HG02840 (cell line): ENCODE measurements around the gene NECTIN1.

Experiments used
- ATAC-seq: cut with Tn5 transposase; IDR thresholded peaks from one replicate; pipeline ENCODE4 v1.9.1; 2021; ENCODE audit warnings: mild to moderate bottlenecking, moderate library complexity, moderate number of reproducible peaks; ENCODE audit not compliant: unreplicated experiment, low FRiP score

The NECTIN1 gene

DNA sequence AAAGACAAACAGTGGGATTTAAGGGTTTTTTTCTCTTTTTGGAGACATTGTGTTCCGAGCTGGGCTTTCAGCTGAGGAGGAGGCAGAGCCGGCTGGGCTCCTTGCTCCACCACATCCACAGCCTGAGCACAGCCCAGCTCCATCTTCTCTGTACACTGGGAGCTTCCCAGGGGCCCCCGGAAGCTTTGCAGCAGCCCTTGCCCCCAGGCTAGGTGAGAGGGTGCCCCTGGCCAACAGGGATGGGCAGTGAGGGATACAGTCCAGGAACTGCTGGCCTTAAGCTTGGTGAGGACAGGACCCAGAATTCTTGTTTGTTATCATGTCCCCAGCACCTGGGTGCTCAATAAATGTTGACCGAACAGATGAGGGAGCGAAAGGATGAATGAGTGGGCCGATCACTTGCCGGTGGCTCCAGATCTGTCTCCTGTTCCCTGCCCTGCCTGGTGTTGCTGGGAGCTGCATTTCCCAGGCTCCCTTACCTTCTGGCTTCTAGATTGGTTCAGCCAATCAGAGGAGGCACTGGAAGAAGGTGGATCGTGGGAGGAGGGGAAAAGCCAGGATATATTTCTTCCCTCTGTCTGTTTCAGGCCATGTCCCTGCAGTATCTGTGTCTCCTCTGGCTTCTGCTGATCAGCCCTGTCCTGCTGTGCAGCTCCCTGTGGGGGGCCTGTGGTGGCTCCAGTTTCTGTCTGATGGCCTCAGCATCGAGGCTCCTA is 26.5 kb upstream of the NECTIN1 start:
- ATAC-seq: no peak

DNA sequence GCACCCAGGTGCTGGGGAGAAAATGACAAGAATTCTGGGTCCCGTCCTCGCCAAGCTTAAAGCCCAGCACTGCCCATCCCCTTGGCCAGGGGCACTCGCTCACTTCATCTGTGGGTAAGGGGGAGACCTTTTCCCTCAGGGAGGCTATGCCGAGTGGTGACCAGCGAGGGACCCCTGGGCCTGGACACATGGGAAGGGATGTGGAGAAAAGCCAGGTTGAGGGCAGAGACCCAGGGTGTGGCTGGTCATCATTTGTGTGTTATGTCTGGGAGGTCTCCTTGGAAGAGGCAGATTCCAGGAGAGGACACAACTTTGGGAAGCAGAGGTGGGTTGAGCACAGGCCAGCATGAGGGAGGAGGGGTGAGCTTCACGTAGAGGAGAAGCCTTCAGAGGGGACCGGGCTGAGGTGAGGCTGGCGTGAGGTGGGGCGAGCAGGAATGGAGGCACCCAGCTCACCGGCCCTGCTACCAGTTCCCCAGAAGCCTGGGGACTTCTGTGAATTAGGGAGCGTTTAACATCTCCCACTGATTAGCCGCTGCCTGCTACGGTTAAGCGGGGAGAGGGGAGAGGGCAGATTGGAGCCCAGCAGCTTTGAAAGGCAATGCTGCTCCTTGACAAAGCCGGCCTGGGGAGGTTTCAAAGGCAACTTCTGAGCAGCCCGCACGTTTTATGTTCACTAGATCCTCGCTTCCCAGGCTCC is 25.8 kb upstream of the NECTIN1 start:
- ATAC-seq: no peak

DNA sequence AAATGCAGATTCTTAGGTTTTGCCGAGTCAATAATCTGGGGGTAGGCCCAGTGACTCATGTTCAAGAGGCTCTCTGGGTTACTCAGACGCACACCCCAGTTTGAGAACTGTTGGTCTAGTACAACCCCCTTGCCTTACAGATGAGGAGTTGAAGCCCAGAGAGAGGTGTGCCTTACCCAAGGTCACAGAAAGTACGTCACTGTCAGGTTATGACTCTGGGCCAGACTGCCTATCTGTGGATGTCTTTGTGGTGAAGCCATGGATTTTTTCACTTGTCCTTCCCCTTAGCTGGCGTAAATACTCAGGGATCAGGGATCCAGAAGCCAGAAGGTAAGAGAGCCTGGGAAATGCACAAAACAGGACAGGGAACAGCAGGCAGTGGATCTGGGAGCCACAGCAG is 25.2 kb upstream of the NECTIN1 start:
- ATAC-seq: no peak

DNA sequence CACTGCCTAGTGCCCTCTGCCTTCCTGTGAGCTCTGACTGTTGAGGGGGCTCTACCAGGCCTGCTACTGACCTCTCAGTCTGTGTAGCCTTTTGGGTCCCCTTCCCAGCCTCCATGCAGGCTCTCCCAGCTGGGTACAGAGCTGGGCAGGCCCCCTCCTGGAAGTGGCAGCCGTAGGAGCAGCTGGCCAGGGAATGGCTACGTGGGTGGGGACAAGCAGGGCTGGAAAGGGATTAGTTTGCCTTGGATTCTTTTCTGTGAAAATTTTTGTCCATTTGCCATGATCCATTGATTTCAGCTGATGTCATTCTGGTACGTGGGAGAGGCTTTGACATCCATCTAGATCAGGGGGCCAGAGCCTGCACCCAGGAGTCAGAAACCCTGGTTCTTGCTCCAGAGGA is 23.9 kb upstream of the NECTIN1 start:
- ATAC-seq: no peak

DNA sequence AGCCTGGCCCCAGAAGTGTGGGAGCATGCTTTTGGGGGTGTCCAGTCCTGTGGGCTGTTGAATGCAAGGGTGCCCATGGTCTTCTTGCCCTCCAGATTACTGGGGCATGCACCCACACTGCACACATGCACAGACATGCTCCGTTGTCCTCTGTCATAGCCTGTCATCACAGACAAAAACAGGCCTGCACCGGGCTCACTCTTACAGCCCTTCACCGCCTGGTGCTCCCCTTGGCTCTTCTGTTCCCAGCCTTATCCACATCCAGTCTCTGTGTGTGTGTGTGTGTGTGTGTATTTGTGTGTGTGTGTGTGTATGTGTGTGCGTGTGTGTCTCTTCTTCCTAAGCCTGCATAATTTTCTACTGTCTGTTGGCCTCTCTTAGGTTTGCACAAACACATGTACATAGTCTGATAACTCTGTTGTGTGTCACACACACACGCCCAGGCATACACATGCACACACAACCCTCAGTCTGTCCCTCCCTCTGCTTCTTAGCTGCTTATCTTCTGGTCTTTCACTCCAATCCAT is 23.4 kb upstream of the NECTIN1 start:
- no peak for ATAC-seq

DNA sequence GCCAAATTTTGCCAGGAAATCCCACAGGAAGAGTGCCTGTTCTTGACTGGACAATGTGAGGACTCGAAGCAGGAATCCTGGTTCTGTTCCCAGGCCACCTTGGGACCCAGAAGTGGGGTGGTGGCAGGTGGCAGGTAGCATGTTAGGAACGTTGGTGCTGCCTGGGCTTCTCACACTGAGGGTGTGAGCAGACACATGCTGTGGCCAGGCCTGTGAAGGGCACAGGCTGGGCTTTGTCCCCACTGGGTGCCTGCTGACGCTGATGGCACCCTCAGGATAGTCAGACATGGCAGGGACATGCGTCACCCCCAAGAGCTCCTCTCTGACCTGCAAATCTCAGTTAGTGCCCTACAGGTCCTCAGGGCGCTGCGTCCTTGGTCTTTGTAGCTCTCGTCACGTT is 21.1 kb upstream of the NECTIN1 start:
- ATAC-seq: no peak

DNA sequence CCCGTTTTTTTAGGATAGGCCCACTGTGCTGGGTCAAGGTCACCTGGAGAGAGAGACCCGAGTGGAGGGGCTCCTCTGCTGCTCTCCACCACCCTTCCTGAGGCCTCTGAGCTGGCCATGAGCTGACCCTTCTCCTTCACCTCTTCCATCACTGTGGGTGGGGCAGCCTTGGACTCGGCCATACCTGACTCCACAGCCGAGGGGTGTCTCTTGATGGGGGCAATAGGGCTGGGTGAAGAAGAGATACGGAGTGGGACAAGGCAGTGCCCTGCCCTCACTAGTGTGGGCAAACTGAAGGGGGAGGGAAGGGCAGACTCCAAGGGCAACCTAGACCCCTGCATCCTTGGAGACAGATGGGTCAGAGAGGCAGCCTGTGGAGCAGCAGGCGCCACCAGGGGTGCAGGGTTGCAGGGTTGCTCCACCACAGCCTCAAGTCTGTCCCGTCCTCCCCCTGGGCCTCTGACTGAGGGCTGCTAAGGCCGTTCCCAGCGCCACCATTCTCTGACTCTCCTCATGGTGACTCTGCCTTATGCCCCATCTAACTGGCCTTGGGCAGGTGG is 20.1 kb upstream of the NECTIN1 start:
- no peak for ATAC-seq

DNA sequence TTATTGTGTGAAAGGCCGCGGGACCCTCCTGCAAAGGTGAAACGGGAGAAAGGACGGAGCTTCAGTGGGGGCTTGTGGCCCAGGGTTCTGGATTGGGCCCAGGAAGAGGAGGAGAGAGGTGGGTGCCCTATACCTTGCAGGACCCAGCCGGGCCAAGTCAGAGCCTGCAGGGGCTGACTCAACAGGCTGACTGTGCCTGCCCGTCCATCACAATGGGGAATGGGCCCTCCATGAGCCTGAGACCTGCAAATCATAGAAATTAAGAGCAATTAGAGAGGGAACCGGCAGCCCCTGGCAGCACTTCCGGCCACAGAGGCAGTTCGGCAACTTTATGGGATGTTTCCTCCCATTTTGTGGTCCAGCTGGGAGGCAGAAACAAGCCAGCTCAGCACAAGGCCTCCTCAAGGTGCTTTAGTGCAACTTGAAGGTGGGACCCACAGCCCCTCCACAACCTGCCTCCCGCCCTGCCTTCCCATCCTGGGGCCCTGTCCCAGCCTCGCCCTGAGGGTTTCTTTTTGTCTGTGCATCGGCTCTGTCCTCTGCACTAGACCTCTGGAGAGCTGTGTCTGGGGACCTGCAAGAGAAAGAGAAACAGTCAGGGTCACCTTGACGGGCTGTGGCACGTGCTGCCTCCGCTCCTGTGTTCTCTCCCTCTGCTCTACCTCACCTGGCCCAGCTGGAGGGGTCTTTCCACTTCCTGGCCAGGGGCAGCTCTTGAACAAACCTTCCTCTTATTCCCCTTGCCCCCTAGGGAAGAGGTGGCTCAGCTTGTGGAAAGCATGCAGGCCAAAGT is 19.1 kb upstream of the NECTIN1 start:
- no peak for ATAC-seq

DNA sequence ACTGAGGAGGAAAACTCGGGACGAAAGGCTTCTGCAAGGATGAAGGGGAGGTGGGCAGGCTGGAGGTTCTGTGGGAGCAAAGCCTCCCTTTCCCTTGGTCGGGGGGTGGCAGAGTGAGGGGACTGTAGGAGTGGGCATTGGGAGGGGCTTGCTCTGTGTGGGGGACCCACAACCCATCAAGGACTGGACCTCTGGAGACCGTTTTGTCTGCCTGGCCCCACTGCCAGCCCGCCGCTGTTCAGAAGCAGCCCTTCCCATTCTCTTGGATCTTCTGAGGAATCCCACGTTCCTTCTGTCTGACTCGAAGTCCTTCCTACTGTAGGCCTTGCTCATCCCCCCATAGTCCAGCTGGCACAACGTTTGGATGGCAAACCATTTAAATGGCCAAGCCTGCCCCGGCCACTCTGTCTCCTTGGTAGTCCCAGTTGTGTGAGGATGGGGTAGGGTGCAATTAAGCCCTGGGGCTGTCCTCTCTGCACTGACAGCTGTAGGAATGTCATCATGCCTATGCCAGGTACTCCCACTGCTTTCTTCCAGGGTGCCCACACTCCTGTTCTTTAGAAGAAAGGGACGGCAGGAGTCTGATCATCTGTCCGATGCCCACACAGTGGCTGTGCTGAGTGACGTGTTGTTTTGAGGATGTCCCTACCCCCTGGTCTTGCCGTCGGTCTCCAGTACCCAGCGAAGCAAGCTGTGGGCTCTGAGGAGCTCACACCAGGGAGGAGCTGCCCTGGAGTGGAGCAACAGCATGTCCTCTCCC is 17.0 kb upstream of the NECTIN1 start:
- no peak for ATAC-seq

DNA sequence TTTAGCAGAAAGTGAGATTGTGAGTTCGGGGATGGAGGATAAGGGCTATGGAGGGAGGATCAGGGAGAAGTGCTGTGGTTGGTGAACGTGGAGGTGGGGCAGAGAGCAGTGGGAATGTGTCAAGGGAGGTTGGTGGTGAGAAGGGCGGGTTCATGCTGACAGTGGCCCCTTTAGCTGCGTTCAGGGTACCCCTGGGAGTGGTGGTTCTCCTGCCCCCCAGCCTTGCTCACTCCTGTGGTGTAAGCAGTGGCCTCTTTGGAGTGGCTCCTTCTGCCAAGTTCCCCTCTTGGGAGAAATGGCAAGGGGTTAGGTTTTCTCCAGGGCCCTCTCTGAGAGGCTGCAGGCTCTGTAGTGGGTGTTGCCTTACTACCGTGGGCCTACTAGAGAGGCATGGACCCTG is 16.1 kb upstream of the NECTIN1 start:
- no peak for ATAC-seq

DNA sequence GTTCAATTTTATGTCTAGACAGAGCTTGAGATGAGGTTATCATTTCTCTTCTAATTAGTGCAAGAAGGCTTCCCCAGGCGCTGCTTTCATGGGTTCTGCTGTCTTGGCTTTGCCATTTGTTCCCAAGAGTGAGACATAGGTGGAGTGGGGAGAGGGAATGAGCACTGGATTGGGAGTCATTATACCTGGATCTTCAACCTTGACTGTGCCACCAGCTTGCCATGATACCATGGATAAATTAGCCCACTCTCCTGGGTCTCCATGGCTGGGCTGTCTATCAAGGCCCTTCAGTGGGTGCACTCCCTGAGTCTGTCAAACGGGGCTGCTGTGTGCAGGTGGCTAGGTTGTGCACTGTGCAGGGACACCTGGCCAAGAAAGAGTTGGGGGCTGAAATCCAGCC is 15.6 kb upstream of the NECTIN1 start:
- no peak for ATAC-seq

DNA sequence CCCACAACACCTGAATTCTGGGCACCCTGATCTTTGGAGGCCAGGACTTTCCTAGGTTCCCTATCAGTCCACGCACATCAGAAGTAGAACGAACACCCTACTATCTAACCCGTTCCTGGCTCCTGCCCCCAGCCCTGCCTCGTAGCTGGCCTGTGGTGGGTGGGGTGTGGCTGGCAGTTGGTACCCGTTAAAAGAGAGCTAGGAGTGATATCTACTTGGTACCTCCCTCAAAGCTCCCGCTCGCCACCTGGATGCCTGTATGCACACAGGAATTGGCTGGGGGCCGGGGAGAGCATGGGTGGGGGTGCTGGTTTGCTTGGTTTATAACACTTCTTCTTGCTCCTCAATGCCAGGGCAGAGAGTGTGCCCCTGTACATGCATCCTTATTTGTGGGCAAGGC is 14.0 kb upstream of the NECTIN1 start:
- no peak for ATAC-seq

DNA sequence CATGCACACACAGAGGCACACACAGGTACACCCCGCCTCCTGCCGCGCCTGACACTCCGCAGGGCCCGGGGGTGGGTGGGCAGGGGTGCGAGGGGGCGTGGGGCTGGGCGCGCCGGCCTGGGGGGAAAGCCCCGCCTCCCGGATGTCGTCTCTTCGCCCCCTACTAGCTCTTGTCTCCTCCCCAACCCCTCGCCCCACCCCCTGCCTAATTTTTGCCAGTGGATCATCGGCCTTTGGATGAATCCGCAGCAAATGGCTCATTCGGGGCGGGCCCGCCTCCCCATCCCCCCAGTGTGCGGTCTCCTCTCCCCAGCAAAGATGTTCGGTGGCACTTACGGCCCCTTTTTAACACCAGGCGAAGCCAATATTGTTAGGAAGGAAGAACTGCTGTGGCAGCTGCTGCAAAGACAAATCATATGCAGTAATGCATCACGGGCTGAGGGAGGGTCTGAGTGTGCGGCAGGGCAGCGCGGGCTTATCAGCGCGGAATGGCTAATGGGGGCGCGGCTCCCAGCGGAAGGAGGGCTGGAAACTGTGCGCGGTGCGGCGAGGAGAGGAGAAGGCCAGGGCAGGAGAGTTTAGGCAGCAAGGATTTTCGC is 13.4 kb upstream of the NECTIN1 start:
- no peak for ATAC-seq

DNA sequence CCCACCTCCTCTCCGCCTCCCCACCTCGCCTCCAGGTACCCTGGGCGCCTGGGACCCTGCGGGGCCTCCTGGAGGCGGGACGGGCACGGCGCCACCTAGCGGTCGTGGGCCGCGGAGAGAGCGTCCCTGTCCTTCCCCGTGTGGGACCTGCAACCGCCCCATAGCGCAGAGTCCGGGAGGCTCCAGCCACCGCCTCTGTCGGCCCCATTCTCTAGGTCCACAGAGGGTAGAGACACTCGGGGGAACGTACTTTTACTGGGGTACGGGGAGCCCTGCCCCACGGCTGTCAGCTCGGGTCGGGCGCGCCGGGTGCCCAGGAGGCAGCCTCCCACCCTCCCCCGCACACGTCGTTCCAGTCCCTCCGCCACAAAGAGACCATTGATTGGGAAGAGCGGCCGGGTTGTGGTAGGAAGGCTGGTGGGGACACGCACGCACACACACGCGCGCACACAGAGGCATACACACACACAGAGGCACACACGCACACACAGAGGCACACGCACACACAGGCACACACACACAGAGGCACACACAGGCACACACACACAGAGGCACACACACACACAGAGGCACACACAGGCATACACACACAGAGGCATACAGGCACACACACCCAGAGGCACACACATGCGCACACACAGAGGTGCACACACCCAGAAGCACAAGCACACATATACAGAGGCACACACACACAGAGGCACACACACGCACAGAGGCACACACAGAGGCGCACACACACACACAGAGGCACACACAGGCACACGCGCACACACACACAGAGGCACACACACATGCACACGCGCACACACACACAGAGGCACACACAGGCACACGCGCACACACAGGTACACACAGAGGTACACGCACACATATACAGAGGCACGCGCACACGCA is 12.6 kb upstream of the NECTIN1 start:
- ATAC-seq: no peak

DNA sequence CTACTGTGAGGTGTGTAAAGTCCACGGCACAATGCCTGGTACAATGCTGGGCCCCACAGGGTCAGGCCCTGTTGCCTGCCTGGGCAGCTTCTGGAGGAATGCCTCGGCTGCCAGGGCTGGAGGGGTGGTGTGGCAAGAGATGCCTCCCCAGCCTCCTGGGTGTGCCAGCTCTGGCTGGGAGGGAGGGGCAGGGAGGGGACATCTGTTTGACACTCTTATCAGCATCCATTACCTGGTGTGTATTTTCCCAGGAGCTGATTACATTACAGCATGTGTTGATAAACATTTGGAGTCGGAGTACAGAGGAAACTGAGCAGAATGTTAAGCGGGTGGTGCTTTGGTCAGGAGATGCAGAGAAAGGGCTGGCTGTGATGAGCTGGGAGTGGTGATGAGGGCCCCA is 11.0 kb upstream of the NECTIN1 start:
- no peak for ATAC-seq

DNA sequence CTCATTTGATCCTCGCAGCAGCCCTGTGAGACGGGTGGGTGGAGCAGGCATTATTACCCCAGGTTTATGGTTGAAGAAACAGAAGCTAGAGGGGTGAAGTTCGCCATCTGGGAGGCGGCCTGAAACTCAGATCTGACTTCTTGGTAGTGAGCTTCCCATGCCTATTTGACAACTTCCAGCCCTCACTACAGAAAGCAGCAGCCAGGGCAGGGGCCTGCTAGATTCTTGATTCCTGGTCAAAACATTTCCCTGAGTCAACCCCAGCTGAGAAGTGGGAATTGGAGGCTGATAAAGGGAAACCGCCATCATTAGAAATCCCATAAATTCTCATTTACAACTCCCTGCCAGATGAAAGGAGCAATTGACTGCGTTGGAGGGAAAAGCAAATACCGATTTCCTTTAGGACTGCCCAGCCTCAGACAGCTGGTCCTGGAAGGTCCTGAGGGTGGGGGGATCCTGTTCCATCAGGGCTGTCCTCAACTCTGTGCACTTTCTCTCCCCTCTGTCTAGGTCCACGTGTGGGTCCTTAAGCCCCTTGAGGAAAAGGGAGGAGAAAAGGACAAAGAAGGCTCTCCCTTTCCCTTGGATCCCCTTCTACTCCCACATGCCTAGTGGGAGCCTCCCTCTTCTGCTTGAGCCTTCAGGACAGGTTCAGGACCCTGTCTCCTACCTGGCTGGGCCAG is 10.2 kb upstream of the NECTIN1 start:
- no peak for ATAC-seq

DNA sequence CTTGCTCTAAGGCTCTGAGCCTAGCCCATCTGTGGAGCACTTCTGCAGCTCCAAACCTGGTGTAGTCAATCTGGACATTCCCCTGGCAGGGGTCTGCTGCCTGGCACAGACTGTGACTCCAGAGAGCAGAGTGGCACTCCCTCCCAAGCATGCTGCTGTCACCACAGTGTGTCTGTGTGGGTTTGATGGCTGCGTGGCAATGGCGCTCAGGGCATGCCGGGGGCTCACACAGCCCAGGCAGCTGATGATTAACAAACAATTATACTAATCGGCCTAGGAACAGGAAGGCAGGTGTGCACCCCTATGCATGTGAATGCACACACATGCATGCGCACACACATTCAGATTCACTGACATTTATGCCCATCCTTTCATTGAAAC is 9.0 kb upstream of the NECTIN1 start:
- ATAC-seq: no peak

DNA sequence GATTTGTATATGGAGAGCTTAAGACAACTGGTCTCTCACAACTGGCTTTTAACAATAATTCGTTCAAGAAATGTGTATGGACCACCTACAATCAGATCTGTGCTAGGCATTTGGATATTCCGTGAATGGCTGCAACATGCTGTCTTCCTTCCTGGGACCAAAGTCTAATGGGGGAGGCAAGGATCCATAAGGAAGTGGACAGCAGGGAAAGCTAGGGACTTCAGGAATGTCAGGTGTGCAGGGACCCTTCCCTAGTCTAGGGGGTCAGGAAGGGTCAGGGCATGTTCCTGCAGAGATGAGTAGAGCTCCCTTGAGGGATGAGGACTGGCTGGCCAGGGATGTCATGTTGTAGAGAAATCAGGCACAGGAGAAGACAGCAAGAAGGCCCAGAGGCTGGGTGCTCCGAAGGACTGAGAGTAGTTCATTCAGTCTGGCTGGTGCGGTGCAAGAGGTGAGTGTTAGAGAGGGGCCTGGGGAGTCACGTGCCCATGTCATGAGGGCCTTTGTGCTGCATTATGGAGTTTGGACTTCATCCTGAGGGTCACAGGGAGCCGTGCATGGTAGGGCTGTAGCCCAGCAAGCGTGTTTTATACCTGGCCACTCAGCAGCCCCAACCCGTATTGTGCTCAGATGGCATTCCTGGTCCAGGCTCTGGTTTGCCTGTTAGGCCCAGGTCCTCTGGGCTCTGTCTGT is 8.5 kb upstream of the NECTIN1 start:
- ATAC-seq: no peak
